Vagina (tissue), 2 donors: ENCODE data around the gene CD58. TPM values are rescaled to one million over a fixed set of nuclear protein-coding genes. Genes with fewer than 3 reads are reported as not detected.

Experiments
- DNase-seq, 2 donors: peaks; one replicate each; pipeline ENCODE4 v3.0.0-alpha.2; 2017; ENCODE audit errors: extremely low spot score in 2 of 2
- H3K27ac ChIP-seq: fragments of 200-600 bp; sonication (generic); one replicate; pipeline ENCODE4 v1.5.1; 2019
- H3K27me3 ChIP-seq: fragments of 200-600 bp; sonication (generic); one replicate; pipeline ENCODE4 v1.5.1; 2019
- H3K36me3 ChIP-seq, 2 donors: fragments of 200-600 bp; sonication (generic); one replicate each; pipeline ENCODE4 v1.5.1; 2017 to 2019
- H3K4me1 ChIP-seq: fragments of 200-600 bp; sonication (generic); one replicate; pipeline ENCODE4 v1.5.1; 2019
- H3K4me3 ChIP-seq, 2 donors: fragments of 200-600 bp; sonication (generic); 1 replicate in 1 of 2; 2 replicates in 1 of 2; pipeline ENCODE4 v1.5.1; 2016 to 2019
- H3K9me3 ChIP-seq: fragments of 200-600 bp; sonication (generic); one replicate; pipeline ENCODE4 v1.5.1; 2019
- CTCF ChIP-seq, 3 experiments: fragments of 450-650 bp in 2 of 3; fragments of 200-600 bp in 1 of 3; sonication (generic) in 1 of 3; IDR thresholded peaks; one replicate each; pipeline ENCODE4 v1.5.1; 2017 to 2019; ENCODE audit warnings: antibody characterized with exemption in 3 of 3, mild to moderate bottlenecking in 2 of 3, moderate library complexity in 2 of 3
- POLR2A ChIP-seq, 2 donors: fragments of 450-650 bp; IDR thresholded peaks; one replicate each; pipeline ENCODE4 v1.6.1; 2017; ENCODE audit warnings: antibody characterized with exemption in 2 of 2, mild to moderate bottlenecking in 2 of 2, moderate library complexity in 2 of 2
- POLR2AphosphoS5 ChIP-seq, 2 donors: sonication (generic); formaldehyde crosslinking; IDR thresholded peaks; one replicate each; pipeline ENCODE4 v1.9.0; 2017; ENCODE audit warnings: antibody characterized with exemption in 2 of 2, mild to moderate bottlenecking in 2 of 2, low read depth in 1 of 2; ENCODE audit not compliant: insufficient read depth in 1 of 2
- intact Hi-C: fragments of 100-400 bp; cut with DNase I; formaldehyde crosslinking; loops from one replicate; pipeline ENCODE4 v1.15.1; 2023
- total RNA-seq: library from RNA; depleted of rRNA; stranded (reverse); fragments of >200 nt; gene quantifications from one replicate; pipeline ENCODE4 v1.2.3, GENCODE V29; 2016

The CD58 gene
- total RNA-seq, 1 donor from 2014 or later: 54.5 TPM

- Histone ChIP-seq H3K4me1 (peaks cover 12% of the 10 kb centered on the region), H3K27me3 (no peaks in the 10 kb centered on the region), H3K36me3 (peaks cover 0 to 3% of the 10 kb centered on the region in 2 donors)
Observed at GRCh38 chr1:116561563-116561962, 9.3 kb downstream of the CD58 start.

GRCh38 chr1:116560704-116561490 is 9.9 kb downstream of the CD58 start:
- H3K9me3 ChIP-seq: no peaks in the 10 kb centered on the region
- H3K27ac ChIP-seq: no peak overlapping the region
- no peaks in the 10 kb centered on the region for H3K27me3 ChIP-seq
- peaks cover 0 to 3% of the 10 kb centered on the region in 2 donors for H3K36me3 ChIP-seq
- no peak overlapping the region for H3K4me3 ChIP-seq
- intact Hi-C loops: no loop called here
- peaks cover 17% of the 10 kb centered on the region for H3K4me1 ChIP-seq
- DNase-seq: no peak
- TF ChIP-seq CTCF (IDR thresholded peaks at IDR 0.05) (no peak), POLR2A (IDR thresholded peaks at IDR 0.05) (no peak), POLR2AphosphoS5 (IDR thresholded peaks at IDR 0.05; ENCODE audit: insufficient read depth in 1 of 2, low read depth in 1 of 2) (no peak)

More at GRCh38 chr1:116561563-116561962, 9.3 kb downstream of the CD58 start:
- no peak for DNase-seq
- no peak overlapping the region for H3K27ac ChIP-seq
- intact Hi-C loops: no loop called here
- no peaks in the 10 kb centered on the region for H3K9me3 ChIP-seq
- TF ChIP-seq CTCF (IDR thresholded peaks at IDR 0.05) (no peak), POLR2AphosphoS5 (IDR thresholded peaks at IDR 0.05; ENCODE audit: insufficient read depth in 1 of 2, low read depth in 1 of 2) (no peak), POLR2A (IDR thresholded peaks at IDR 0.05) (no peak)
- H3K4me3 ChIP-seq: no peak overlapping the region

GRCh38 chr1:116559304-116559761 is 11.5 kb downstream of the CD58 start:
- Histone ChIP-seq H3K4me3 (no peak overlapping the region), H3K36me3 (peaks cover 0 to 3% of the 10 kb centered on the region in 2 donors), H3K4me1 (peaks cover 17% of the 10 kb centered on the region), H3K27me3 (no peaks in the 10 kb centered on the region), H3K27ac (no peak overlapping the region), H3K9me3 (no peaks in the 10 kb centered on the region)
- no peak for TF ChIP-seq POLR2A (IDR thresholded peaks at IDR 0.05)
- TF ChIP-seq POLR2AphosphoS5 (IDR thresholded peaks at IDR 0.05; ENCODE audit: insufficient read depth in 1 of 2, low read depth in 1 of 2): no peak
- no peak for TF ChIP-seq CTCF (IDR thresholded peaks at IDR 0.05)
- no peak for DNase-seq
- intact Hi-C loops: loop anchor here (5.0 kb wide), 1 partner anchor 1137 kb away; no protein-coding TSS in a partner anchor

GRCh38 chr1:116558571-116558970 is 12.3 kb downstream of the CD58 start:
- no peak for TF ChIP-seq CTCF (IDR thresholded peaks at IDR 0.05)
- TF ChIP-seq POLR2AphosphoS5 (IDR thresholded peaks at IDR 0.05; ENCODE audit: insufficient read depth in 1 of 2, low read depth in 1 of 2): no peak
- no peak for TF ChIP-seq POLR2A (IDR thresholded peaks at IDR 0.05)

GRCh38 chr1:116558140-116558549 is 12.7 kb downstream of the CD58 start:
- Histone ChIP-seq H3K27ac (no peak overlapping the region), H3K4me1 (peaks cover 17% of the 10 kb centered on the region)
- no peak for TF ChIP-seq POLR2A (IDR thresholded peaks at IDR 0.05)
- TF ChIP-seq CTCF (IDR thresholded peaks at IDR 0.05): no peak
- TF ChIP-seq POLR2AphosphoS5 (IDR thresholded peaks at IDR 0.05; ENCODE audit: insufficient read depth in 1 of 2, low read depth in 1 of 2): no peak

More at GRCh38 chr1:116558571-116558970, 12.3 kb downstream of the CD58 start:
- Histone ChIP-seq H3K4me3 (no peak overlapping the region), H3K4me1 (peaks cover 17% of the 10 kb centered on the region), H3K27ac (no peak overlapping the region), H3K27me3 (no peaks in the 10 kb centered on the region), H3K36me3 (peaks cover 0 to 3% of the 10 kb centered on the region in 2 donors), H3K9me3 (no peaks in the 10 kb centered on the region)
- intact Hi-C loops: loop anchor here (5.0 kb wide), 1 partner anchor 1136 kb away; no protein-coding TSS in a partner anchor
- no peak for DNase-seq

More at GRCh38 chr1:116558140-116558549, 12.7 kb downstream of the CD58 start:
- DNase-seq: no peak
- Histone ChIP-seq H3K4me3 (no peak overlapping the region), H3K36me3 (no peaks in the 10 kb centered on the region), H3K9me3 (no peaks in the 10 kb centered on the region), H3K27me3 (no peaks in the 10 kb centered on the region)
- intact Hi-C loops: loop anchor here (5.0 kb wide), 1 partner anchor 1136 kb away; no protein-coding TSS in a partner anchor
